GM18507 (cell line): ENCODE data around the gene CELF4.

Source experiments
- DNase-seq: peaks from one replicate; pipeline ENCODE4 v3.0.0; 2011; ENCODE audit warnings: low read depth; ENCODE audit not compliant: insufficient read length; ENCODE audit errors: extremely low spot score
- FAIRE-seq: peaks from 2 replicates; lab custom pipeline; 2011; peaks lifted over from hg19 to GRCh38; lab: Jason Lieb, UNC

Gene CELF4

GRCh38 chr18:37434161-37434860 is 131.3 kb downstream of the CELF4 start:
- DNase-seq: no peak
- no peak for FAIRE-seq

GRCh38 chr18:37432436-37433195 is 133.0 kb downstream of the CELF4 start:
- FAIRE-seq (no peak), DNase-seq (no peak)

- no peak for DNase-seq
- no peak for FAIRE-seq
Observed at GRCh38 chr18:37430357-37431076, 135.1 kb downstream of the CELF4 start.

GRCh38 chr18:37429791-37430190 is 135.8 kb downstream of the CELF4 start:
- FAIRE-seq: no peak
- no peak for DNase-seq

- DNase-seq (no peak), FAIRE-seq (no peak)
Observed at GRCh38 chr18:37428288-37428974, 137.2 kb downstream of the CELF4 start.

GRCh38 chr18:37426586-37426985 is 139.0 kb downstream of the CELF4 start:
- no peak for DNase-seq
- FAIRE-seq: no peak

GRCh38 chr18:37425222-37425621 is 140.4 kb downstream of the CELF4 start:
- FAIRE-seq (no peak), DNase-seq (no peak)

- FAIRE-seq: no peak
- DNase-seq: no peak
Observed at GRCh38 chr18:37424507-37424906, 141.1 kb downstream of the CELF4 start.

GRCh38 chr18:37422596-37422995 is 143.0 kb downstream of the CELF4 start:
- FAIRE-seq (no peak), DNase-seq (no peak)

GRCh38 chr18:37422116-37422515 is 143.5 kb downstream of the CELF4 start:
- no peak for FAIRE-seq
- no peak for DNase-seq

- DNase-seq (no peak), FAIRE-seq (no peak)
Observed at GRCh38 chr18:37421341-37422077, 144.1 kb downstream of the CELF4 start.

- DNase-seq (no peak), FAIRE-seq (no peak)
Observed at GRCh38 chr18:37420315-37420880, 145.2 kb downstream of the CELF4 start.

- no peak for DNase-seq
Observed at GRCh38 chr18:37419866-37420265, 145.7 kb downstream of the CELF4 start.

GRCh38 chr18:37419315-37419714 is 146.3 kb downstream of the CELF4 start:
- DNase-seq (no peak), FAIRE-seq (no peak)

More at GRCh38 chr18:37419866-37420265, 145.7 kb downstream of the CELF4 start:
- FAIRE-seq: no peak

GRCh38 chr18:37414816-37415215 is 150.8 kb downstream of the CELF4 start:
- FAIRE-seq: no peak
- no peak for DNase-seq

- FAIRE-seq (no peak), DNase-seq (no peak)
Observed at GRCh38 chr18:37412829-37413228, 152.8 kb downstream of the CELF4 start.

- FAIRE-seq (no peak), DNase-seq (no peak)
Observed at GRCh38 chr18:37412333-37412732, 153.3 kb downstream of the CELF4 start.

GRCh38 chr18:37409878-37410277 is 155.7 kb downstream of the CELF4 start:
- no peak for FAIRE-seq
- no peak for DNase-seq

- DNase-seq: no peak
- no peak for FAIRE-seq
Observed at GRCh38 chr18:37408676-37409265, 156.8 kb downstream of the CELF4 start.
